ENCODE data around the gene HIVEP3.

Gene HIVEP3

GRCh38 chr1:41480204-41481108 is 438.3 kb downstream of the HIVEP3 start:
- TF ChIP-seq, protein P1, sequence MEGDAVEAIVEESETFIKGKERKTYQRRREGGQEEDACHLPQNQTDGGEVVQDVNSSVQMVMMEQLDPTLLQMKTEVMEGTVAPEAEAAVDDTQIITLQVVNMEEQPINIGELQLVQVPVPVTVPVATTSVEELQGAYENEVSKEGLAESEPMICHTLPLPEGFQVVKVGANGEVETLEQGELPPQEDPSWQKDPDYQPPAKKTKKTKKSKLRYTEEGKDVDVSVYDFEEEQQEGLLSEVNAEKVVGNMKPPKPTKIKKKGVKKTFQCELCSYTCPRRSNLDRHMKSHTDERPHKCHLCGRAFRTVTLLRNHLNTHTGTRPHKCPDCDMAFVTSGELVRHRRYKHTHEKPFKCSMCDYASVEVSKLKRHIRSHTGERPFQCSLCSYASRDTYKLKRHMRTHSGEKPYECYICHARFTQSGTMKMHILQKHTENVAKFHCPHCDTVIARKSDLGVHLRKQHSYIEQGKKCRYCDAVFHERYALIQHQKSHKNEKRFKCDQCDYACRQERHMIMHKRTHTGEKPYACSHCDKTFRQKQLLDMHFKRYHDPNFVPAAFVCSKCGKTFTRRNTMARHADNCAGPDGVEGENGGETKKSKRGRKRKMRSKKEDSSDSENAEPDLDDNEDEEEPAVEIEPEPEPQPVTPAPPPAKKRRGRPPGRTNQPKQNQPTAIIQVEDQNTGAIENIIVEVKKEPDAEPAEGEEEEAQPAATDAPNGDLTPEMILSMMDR (conservative IDR thresholded peaks at IDR 0.05; ENCODE audit: low read depth, low read length), result no peak
- no peak for DNase-seq (ENCODE audit: low read depth)
- no peak overlapping the region for H3K4me3 ChIP-seq (ENCODE audit: low read length)

DNA sequence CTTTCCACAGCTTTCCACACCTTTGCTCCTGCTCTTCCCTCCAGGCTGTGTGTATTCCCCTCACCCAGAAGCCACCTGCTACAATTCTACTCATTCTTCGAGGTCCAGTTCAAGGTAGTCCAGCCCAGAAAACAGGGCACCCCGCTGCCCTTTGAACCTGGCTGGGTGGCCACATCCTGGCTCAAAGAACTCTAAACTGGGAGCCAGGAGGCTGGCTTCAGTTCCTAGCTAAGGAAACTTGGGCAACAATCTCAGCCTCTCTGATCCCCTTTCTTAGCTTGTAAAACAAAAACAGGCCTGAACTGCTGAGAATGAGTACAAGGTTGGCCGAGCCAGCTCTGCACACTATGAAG is 438.9 kb downstream of the HIVEP3 start:
- TF ChIP-seq, protein P1 (conservative IDR thresholded peaks at IDR 0.05; ENCODE audit: low read depth, low read length), result no peak
- no peak for DNase-seq (ENCODE audit: low read depth)
- no peak overlapping the region for H3K4me3 ChIP-seq (ENCODE audit: low read length)

DNA sequence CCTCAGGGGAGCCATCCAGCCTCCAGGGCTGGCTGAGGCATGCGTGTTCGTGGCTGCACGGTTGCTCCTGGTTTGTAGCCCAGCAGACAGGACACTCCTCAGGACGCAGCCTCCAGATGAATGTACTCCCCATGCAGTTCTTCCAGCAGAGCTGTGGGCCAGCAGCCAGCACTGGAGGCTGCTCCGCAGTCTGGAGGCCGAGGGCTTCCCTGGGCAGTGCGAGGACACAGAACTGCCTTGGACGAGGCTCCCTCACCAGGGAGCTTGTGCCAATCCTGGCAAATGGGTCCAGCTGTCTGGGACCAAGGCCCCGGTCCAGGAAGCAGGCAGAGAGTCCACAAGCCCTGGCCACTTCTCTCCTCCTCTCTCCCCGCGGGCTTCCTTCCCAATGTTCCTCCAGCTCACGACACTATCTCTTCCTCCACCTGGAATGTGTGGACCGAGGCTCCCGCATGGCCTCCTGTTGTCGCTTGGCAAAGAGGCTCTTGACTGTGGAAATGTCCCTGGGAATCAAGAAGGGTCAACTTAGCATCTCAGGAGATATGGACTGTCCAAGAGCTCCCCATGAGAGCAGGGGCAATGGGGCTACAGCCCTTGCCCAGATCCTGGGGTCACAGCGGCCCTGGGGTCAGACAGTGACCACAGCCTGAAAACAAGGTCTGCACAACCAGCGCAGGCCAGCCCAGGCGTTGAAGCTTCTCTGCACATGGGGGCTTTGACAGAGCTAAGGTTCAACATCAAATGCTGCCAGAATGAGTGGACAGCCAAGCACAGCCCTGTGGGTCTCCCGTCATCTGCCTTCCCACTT is 439.5 kb downstream of the HIVEP3 start:
- H3K4me3 ChIP-seq (ENCODE audit: low read length), result no peak overlapping the region
- no peak for DNase-seq (ENCODE audit: low read depth)
- TF ChIP-seq, protein P1 (conservative IDR thresholded peaks at IDR 0.05; ENCODE audit: low read depth, low read length), result no peak

- no peak for DNase-seq (ENCODE audit: low read depth)
- TF ChIP-seq, protein P1 (conservative IDR thresholded peaks at IDR 0.05; ENCODE audit: low read depth, low read length), result no peak
- no peak overlapping the region for H3K4me3 ChIP-seq (ENCODE audit: low read length)
Measured at GRCh38 chr1:41478118-41478748, 440.5 kb downstream of the HIVEP3 start.

GRCh38 chr1:41476807-41477361 is 441.8 kb downstream of the HIVEP3 start:
- TF ChIP-seq, protein P1 (conservative IDR thresholded peaks at IDR 0.05; ENCODE audit: low read depth, low read length), result no peak
- no peak overlapping the region for H3K4me3 ChIP-seq (ENCODE audit: low read length)
- DNase-seq (ENCODE audit: low read depth), result no peak

DNA sequence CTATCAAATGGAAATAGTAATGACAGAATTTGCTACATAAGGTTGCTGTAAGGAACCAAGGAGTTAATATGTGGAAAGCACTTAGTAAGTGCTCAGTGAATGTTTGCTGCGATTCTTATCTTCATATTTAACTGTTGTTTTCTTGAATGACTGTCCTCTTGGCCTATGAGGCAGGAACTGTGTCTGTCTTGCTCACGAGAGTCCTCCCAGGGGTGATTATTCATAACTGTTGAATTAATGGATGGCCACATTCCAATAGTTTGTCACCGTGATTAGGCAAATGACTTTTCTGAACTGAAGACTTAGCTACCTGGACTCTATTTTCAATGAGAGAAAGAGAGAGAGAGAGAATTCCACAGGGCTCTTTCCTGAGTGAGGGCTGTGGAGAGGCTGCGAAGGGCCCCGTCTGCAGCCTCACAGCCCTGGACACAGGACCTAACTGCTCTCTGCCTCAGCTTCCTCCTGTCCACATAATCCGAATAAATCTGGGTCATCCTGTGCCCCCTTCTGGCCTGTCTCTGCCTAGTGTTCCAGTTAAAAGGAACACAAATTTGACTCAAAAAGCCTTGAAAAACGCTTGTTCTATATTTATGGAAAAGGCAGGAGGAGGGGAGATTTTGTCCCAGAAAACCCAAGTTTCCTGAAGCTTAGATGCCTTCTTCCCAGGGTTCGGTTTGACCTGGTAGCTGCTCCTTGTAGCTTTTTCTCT is 442.7 kb downstream of the HIVEP3 start:
- TF ChIP-seq, protein P1 (conservative IDR thresholded peaks at IDR 0.05; ENCODE audit: low read depth, low read length), result peak; percentile 11
- no peak for DNase-seq (ENCODE audit: low read depth)

More for the DNA sequence above, 442.7 kb downstream of the HIVEP3 start:
- no peak overlapping the region for H3K4me3 ChIP-seq (ENCODE audit: low read length)

All from retinal pigment epithelial cell (primary cell).